ENCODE measurements around the gene C12orf43.

The C12orf43 gene

DNA sequence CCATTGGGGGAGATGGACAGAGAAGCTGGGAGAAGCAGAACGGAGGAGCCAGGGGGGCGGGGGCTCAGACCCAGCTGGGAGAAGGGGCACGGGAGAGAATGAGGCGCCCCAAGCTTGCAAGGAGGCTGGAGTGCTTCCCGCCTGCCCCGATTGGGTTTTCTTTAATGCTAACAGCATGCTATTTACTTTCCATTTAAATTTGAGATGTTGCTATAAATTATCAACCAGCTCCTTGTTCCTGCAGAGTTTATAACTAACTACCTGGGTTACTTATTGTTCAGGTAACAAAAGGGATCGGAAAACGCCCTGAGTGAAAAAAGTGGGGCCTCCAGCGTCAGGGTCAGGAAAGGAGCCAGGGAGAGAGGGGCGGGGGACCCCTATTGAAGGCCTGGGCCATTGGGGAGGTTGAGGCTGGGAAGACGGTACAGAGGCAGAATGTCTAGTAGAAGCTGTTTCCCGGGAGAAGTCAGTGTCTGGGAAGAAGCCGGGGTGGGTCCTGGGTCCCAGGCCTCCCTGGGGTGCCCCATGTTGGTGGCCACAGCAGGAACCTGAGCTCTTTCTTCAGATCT, 35.4 kb downstream of the C12orf43 start:
- H3K4me3 ChIP-seq (ENCODE audit: low read length): no peak overlapping the region
- no peak for TF ChIP-seq ZNF274 (IDR thresholded peaks at IDR 0.05; ENCODE audit: low read depth, low read length)

- no peak overlapping the region for H3K4me3 ChIP-seq (ENCODE audit: low read length)
- no peak for TF ChIP-seq ZNF274 (IDR thresholded peaks at IDR 0.05; ENCODE audit: low read depth, low read length)
These were observed 36.2 kb downstream of the C12orf43 start for GRCh38 chr12:120979862-120980696.

GRCh38 chr12:120979220-120979861, 36.9 kb downstream of the C12orf43 start:
- H3K4me3 ChIP-seq (ENCODE audit: low read length): no peak overlapping the region
- TF ChIP-seq ZNF274 (IDR thresholded peaks at IDR 0.05; ENCODE audit: low read depth, low read length): no peak

GRCh38 chr12:120978296-120979219, 37.7 kb downstream of the C12orf43 start, which contains the start of gene HNF1A:
Gene HNF1A (plus strand): TSS chr12:120978543. CDS start chr12:120978769, 226 bp downstream.
- TF ChIP-seq ZNF274 (IDR thresholded peaks at IDR 0.05; ENCODE audit: low read depth, low read length): no peak
- H3K4me3 ChIP-seq (ENCODE audit: low read length): no peak within 1 kb of the TSS

- no peak for TF ChIP-seq ZNF274 (IDR thresholded peaks at IDR 0.05; ENCODE audit: low read depth, low read length)
- no peak overlapping the region for H3K4me3 ChIP-seq (ENCODE audit: low read length)
These were observed 38.6 kb downstream of the C12orf43 start for GRCh38 chr12:120977531-120978295.

GRCh38 chr12:120972870-120973543, 43.3 kb downstream of the C12orf43 start:
- no peak overlapping the region for H3K4me3 ChIP-seq (ENCODE audit: low read length)
- TF ChIP-seq ZNF274 (IDR thresholded peaks at IDR 0.05; ENCODE audit: low read depth, low read length): no peak

GRCh38 chr12:120971299-120972180, 44.7 kb downstream of the C12orf43 start:
- no peak for TF ChIP-seq ZNF274 (IDR thresholded peaks at IDR 0.05; ENCODE audit: low read depth, low read length)
- no peak overlapping the region for H3K4me3 ChIP-seq (ENCODE audit: low read length)

GRCh38 chr12:120970310-120970709, 46.0 kb downstream of the C12orf43 start:
- no peak for TF ChIP-seq ZNF274 (IDR thresholded peaks at IDR 0.05; ENCODE audit: low read depth, low read length)
- H3K4me3 ChIP-seq (ENCODE audit: low read length): no peak overlapping the region

DNA sequence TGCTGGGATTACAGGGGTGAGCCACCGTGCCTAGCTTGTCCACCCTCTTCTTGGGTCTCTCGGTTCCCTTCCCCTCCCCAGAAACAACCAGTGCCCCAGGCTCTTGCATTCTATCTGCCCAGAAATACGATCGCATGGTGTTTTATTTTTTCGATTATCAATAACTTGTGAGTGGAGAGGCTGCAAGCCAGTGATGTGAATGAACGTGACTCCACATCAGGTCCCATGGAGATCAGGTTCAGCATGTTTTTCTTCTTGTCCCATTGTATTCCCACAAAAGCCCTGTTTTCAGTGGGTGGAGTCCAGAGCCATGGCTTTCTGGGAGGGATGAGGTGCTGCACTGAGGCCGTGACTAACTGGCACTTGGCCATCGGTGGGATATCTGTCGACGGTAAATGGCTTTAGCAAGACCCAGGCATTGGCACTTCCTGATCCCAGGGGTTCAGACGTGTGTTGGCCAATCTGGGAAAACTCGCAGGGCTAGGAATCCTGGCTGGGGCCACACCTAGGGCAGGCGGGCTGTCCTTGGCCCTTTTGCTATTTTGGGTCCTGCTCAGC, 50.7 kb downstream of the C12orf43 start:
- no peak for TF ChIP-seq ZNF274 (IDR thresholded peaks at IDR 0.05; ENCODE audit: low read depth, low read length)

DNA sequence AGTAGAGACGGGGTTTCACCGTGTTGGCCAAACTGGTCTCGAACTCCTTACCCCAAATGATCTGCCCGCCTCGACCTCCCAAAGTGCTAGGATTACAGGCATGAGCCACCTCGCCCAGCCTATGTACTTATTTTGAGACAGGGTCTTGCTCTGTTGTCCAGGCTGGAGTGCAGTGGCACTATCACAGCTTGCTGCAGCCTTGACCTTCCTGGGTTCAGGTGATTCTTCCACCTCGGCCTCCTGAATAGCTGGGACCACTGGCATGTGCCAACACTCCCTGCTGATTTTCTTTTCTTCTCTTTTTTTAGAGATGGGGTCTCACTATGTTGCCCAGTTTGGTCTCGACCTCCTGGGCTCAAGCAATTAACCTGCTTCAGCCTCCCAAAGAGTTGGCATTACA, 52.0 kb downstream of the C12orf43 start:
- no peak for TF ChIP-seq ZNF274 (IDR thresholded peaks at IDR 0.05; ENCODE audit: low read depth, low read length)
- no peak overlapping the region for H3K4me3 ChIP-seq (ENCODE audit: low read length)

More for the DNA sequence above, 50.7 kb downstream of the C12orf43 start:
- H3K4me3 ChIP-seq (ENCODE audit: low read length): no peak overlapping the region

- no peak for TF ChIP-seq ZNF274 (IDR thresholded peaks at IDR 0.05; ENCODE audit: low read depth, low read length)
- no peak overlapping the region for H3K4me3 ChIP-seq (ENCODE audit: low read length)
These were observed 53.7 kb downstream of the C12orf43 start for GRCh38 chr12:120962532-120963020.
